PFSK-1 (cell line): ENCODE data around the gene NRK.

Experiments
- FOXP2 ChIP-seq: optimal IDR thresholded peaks from 2 replicates; pipeline ENCODE3; 2011; ENCODE audit warnings: borderline replicate concordance, control low read depth, inconsistent platforms; ENCODE audit not compliant: insufficient read depth; ENCODE audit errors: extremely low read length, extremely low read depth
- POLR2AphosphoS5 ChIP-seq: IDR thresholded peaks from 2 replicates; pipeline ENCODE4 v1.6.1; 2012; ENCODE audit warnings: low read depth, mild to moderate bottlenecking, control low read depth, low read length, moderate library complexity
- SIN3A ChIP-seq: IDR thresholded peaks from 2 replicates; pipeline ENCODE4 v1.6.1; 2012; ENCODE audit warnings: mild to moderate bottlenecking, low read length, moderate library complexity, borderline replicate concordance; ENCODE audit not compliant: insufficient read depth
- TAF1 ChIP-seq: IDR thresholded peaks from 2 replicates; pipeline ENCODE4 v1.6.1; 2012; ENCODE audit warnings: low read length, control low read depth, borderline replicate concordance; ENCODE audit not compliant: insufficient read depth
- TF ChIP-seq, protein P1 (sequence below), 2 experiments: IDR thresholded peaks; 2 replicates each; pipeline versions ENCODE4 v1.6.1 to v1.8.0; 2011 to 2012; ENCODE audit warnings: low read depth in 2 of 2, low read length in 2 of 2, control low read depth in 1 of 2, inconsistent platforms in 1 of 2, mild to moderate bottlenecking in 1 of 2, moderate library complexity in 1 of 2; ENCODE audit not compliant: insufficient read depth in 1 of 2

NRK gene

GRCh38 chrX:105865709-105866108 is 43.4 kb downstream of the NRK start:
- no peak for TF ChIP-seq POLR2AphosphoS5

GRCh38 chrX:105869701-105870100 is 47.4 kb downstream of the NRK start:
- TF ChIP-seq, protein P1, sequence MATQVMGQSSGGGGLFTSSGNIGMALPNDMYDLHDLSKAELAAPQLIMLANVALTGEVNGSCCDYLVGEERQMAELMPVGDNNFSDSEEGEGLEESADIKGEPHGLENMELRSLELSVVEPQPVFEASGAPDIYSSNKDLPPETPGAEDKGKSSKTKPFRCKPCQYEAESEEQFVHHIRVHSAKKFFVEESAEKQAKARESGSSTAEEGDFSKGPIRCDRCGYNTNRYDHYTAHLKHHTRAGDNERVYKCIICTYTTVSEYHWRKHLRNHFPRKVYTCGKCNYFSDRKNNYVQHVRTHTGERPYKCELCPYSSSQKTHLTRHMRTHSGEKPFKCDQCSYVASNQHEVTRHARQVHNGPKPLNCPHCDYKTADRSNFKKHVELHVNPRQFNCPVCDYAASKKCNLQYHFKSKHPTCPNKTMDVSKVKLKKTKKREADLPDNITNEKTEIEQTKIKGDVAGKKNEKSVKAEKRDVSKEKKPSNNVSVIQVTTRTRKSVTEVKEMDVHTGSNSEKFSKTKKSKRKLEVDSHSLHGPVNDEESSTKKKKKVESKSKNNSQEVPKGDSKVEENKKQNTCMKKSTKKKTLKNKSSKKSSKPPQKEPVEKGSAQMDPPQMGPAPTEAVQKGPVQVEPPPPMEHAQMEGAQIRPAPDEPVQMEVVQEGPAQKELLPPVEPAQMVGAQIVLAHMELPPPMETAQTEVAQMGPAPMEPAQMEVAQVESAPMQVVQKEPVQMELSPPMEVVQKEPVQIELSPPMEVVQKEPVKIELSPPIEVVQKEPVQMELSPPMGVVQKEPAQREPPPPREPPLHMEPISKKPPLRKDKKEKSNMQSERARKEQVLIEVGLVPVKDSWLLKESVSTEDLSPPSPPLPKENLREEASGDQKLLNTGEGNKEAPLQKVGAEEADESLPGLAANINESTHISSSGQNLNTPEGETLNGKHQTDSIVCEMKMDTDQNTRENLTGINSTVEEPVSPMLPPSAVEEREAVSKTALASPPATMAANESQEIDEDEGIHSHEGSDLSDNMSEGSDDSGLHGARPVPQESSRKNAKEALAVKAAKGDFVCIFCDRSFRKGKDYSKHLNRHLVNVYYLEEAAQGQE (IDR thresholded peaks at IDR 0.05; ENCODE audit: insufficient read depth in 1 of 2, low read depth in 2 of 2, low read length in 2 of 2), result no peak
- TF ChIP-seq TAF1, result no peak
- TF ChIP-seq SIN3A, result no peak
- no peak for TF ChIP-seq POLR2AphosphoS5
- TF ChIP-seq FOXP2, result no peak

DNA sequence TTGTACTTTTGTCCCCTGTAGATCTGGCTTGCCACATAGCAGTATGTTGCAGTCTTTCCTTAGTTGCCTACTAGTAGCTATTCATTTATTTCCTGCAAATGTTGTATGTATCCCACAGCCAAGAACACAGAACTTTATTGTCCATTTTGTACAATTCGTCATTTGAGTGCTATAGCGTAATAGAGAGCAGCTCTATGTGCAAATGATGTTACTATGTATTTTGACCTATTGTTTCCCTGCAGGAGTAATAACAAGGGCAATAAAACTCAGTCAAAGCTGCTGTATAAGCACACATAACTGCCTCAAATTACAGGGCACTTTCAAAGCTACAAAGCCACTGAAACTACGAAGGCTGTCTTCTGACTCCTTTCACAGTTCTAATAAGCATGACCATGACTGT is 48.1 kb downstream of the NRK start:
- TF ChIP-seq POLR2AphosphoS5 (no peak), TAF1 (no peak), FOXP2 (no peak), SIN3A (no peak)
- TF ChIP-seq, protein P1 (IDR thresholded peaks at IDR 0.05; ENCODE audit: insufficient read depth in 1 of 2, low read depth in 2 of 2, low read length in 2 of 2), result no peak

DNA sequence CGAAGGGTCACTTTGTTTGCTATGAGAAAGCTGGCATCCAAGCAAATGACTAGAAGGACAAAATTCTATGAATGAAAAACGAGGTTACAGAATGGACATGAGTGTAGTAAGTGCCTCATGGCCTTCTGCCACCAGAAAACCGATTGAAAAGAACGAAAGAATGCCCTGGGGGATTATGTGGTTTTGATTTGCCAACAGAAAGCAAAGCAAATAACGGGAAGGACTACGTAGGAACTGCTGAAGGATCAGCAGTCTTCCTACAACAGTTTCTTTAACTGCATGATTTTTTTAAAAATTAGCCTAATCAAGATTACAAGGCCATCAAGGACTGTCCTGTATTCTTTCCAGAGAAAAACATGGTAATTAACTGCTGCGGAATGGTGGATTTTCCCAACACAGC is 50.6 kb downstream of the NRK start:
- no peak for TF ChIP-seq POLR2AphosphoS5
- no peak for TF ChIP-seq TAF1
- no peak for TF ChIP-seq SIN3A
- no peak for TF ChIP-seq FOXP2
- TF ChIP-seq, protein P1 (IDR thresholded peaks at IDR 0.05; ENCODE audit: insufficient read depth in 1 of 2, low read depth in 2 of 2, low read length in 2 of 2), result no peak

- TF ChIP-seq TAF1, result no peak
- TF ChIP-seq FOXP2, result no peak
- TF ChIP-seq, protein P1 (IDR thresholded peaks at IDR 0.05; ENCODE audit: insufficient read depth in 1 of 2, low read depth in 2 of 2, low read length in 2 of 2), result no peak
- TF ChIP-seq SIN3A, result no peak
- no peak for TF ChIP-seq POLR2AphosphoS5
These were observed 52.5 kb downstream of the NRK start for GRCh38 chrX:105874790-105875189.
